ENCODE data around the gene KIF7.
A peak's percentile ranks its signal among the peaks of the same experiment; 100 is the strongest.
"Not testable (repeated sequence)": the region's sequence is repeated elsewhere in the genome, so short reads cannot be mapped to it uniquely, and the experiment has no call there.

KIF7 gene

DNA sequence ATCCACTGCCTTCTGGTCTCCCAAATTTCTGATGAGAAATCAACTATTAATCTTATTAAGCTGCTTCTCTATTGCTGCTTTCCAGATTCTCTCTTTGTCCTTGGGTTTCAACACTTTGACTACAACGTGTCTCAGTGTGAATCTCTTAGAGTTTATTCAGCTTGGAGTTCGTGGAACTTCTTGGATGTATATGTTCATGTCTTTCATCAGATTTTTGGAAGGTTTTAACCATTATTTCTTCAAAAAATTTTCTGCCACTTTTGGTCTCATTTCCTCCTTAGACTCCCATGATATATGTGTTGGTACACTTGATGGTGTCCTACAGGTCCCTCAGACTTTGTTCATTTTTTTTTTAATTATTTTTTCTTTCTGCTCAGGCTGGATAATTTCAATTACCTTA lies 44.0 kb downstream of the KIF7 start:
- no peak for DNase-seq

- no peak for DNase-seq
Observed at GRCh38 chr15:89599021-89599420, 56.2 kb downstream of the KIF7 start.

- no peak for DNase-seq
Observed at GRCh38 chr15:89593018-89593417, 62.2 kb downstream of the KIF7 start.

- DNase-seq = no peak
Observed at GRCh38 chr15:89591834-89592233, 63.4 kb downstream of the KIF7 start.

- DNase-seq = no peak
Observed at GRCh38 chr15:89587955-89588354, 67.3 kb downstream of the KIF7 start.

DNA sequence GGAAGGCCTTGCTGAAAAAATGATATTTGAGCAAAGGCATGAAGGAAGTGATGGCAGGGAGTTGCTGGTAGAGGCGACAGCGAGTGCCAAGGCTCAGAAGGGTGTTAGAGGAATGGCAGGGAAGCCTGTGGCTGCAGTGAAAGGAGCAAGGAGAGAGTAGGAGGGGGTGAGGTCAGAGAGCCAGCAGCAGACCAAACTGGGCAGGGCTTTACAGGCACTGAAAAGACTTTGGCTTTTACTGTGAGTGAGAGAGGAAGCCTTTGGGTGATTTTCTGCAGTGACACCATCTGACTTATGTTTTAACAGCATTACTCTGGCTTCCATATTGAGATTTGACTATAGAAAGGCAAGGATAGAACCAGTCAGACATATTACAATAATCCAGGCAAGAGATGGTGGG lies 68.6 kb downstream of the KIF7 start:
- DNase-seq = peak; percentile 39

DNA sequence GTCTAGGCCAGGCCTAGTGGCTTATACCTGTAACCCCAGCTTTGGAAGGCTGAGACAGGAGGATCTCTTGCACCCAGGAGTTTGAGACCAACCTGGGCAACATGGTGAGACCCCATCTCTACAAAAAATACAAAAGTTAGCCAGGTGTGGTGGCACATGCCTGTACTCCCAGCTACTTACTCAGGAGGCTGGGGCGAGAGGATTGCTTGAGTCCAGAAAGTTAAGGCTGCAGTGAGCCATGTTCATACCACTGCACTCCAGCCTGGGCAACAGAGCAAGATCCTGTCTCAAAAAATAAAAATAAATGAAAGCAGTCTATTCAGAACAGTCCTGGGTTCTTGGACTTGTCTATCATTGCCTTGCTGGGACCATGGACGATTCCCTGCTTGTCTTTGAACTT lies 74.5 kb downstream of the KIF7 start:
- DNase-seq = not testable (repeated sequence)

- no peak for DNase-seq
Observed at GRCh38 chr15:89578146-89578545, 77.1 kb downstream of the KIF7 start.
